Activated CD8-positive, alpha-beta memory T cell treated with anti-CD3 and anti-CD28 coated beads, Interleukin-2, amount 50 U/mL, for 1 hour (primary cell): Measurements from ENCODE around the gene TBX15.

Experiments used
- DNase-seq: peaks from one replicate; pipeline ENCODE4 v3.0.0-alpha.2; 2020; ENCODE audit errors: extremely low read depth

TBX15 gene

DNA sequence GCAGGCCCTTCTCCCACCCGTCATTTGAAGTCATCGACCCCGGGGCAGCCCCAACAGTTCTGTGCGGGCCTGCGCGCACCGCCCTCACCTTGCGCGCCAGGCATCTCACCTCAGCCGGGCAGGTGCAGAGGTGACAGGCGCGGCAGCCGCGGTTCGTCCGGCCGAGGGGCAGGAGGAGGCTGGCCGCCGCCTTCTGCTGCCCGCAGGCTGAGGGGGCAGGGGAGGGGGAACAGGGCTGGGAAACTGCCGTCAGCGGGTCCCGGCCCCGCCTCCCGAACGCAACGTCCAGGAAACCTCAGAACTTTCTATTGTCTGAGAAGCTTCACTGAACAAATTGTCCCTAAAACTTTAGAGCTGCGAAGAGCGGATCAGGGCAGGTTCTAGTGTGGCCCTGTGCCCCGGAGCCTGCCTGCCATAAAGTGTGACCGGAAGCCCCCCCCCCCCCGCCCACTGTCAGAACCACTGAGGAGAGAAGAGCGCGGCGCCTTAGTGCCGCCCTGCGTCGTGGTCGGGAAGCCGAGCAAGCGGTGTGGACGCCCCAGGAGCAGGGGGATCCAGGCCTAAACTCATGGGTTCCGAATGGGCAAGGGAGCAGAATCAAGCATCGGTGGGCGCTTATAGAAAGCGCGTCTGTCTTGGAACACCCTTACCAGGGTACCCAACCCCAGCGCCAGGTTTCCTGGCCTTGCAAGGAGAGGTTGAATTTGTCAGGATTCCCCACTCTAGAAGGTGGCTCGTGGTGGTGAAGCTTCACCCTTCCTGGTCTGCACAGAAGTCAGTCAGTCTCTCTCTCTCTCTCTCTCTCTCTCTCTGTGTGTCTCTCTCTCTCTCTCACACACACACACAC is 13.3 kb upstream of the TBX15 start:
- no peak for DNase-seq

- no peak for DNase-seq
Measured at GRCh38 chr1:119000371-119001180, 12.4 kb upstream of the TBX15 start.

GRCh38 chr1:118999348-119000071 is 11.4 kb upstream of the TBX15 start:
- no peak for DNase-seq

DNA sequence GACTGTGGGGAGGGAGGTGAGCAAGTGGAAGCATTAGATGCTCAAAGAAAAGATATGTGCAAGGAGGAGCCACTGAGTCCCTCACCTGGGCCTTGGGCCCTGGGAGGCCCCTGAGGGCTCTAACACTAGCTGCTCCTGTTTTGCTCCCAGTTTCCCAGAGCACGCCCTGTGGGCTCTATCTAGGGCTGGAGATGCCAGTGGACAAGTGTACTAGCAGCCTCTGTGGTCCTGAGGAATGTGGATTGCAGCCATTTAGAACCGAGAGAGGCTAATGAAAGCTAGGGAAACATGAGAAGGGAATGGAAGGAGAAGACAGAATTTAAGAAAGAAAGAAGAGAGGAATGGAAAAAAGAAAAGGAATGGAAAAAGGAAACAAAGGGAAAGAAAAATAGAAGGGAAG is 10.0 kb upstream of the TBX15 start:
- no peak for DNase-seq

GRCh38 chr1:118997225-118997624 is 9.1 kb upstream of the TBX15 start:
- DNase-seq = no peak

DNA sequence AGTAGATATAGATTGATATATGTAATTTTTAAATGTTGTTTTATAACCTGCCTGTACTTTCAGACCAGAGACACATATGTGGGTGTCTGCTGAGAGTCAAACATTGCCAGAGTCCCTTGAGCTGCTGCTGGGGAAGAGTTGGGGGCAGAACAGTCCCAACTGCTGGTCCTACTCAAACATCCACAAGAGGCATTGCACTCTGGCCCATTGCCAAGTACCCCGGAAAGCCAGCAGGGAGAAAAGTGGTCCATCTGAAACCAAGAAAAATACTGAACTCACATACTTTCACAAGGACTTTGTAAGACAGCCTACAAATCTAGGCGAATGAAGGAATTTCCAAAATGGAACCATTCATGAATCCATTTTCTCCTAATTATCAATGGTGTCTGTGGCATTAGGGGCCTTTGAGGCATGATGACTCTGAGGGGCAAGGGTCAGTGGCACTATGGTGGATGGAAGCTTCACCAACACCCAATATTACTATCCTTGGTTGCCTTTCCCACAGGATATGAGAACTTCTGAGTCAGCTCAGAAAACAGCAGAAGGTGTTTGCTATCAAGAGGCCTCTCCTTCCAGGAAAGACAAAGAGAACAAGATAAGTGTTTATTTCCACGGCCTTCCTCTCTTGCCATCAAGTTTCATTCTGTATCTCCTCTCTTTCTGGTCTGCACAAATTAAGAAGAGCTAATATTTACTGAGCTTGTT is 7.3 kb upstream of the TBX15 start:
- no peak for DNase-seq

DNA sequence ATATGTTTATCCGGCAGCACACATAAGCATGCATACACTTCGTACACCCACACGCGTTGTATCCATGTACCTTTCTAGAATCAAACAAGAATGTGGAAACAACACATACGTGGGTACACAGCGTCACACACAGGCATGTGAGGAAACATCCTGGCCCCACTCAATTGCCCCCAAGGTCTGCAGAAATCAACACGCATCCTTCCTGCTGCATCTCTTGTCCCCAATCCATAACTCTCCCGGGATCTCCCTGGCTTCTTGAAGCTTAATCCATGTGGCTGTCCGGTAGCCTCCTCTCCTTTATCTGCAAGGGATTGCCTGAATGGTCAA is 5.5 kb upstream of the TBX15 start:
- DNase-seq = no peak

DNA sequence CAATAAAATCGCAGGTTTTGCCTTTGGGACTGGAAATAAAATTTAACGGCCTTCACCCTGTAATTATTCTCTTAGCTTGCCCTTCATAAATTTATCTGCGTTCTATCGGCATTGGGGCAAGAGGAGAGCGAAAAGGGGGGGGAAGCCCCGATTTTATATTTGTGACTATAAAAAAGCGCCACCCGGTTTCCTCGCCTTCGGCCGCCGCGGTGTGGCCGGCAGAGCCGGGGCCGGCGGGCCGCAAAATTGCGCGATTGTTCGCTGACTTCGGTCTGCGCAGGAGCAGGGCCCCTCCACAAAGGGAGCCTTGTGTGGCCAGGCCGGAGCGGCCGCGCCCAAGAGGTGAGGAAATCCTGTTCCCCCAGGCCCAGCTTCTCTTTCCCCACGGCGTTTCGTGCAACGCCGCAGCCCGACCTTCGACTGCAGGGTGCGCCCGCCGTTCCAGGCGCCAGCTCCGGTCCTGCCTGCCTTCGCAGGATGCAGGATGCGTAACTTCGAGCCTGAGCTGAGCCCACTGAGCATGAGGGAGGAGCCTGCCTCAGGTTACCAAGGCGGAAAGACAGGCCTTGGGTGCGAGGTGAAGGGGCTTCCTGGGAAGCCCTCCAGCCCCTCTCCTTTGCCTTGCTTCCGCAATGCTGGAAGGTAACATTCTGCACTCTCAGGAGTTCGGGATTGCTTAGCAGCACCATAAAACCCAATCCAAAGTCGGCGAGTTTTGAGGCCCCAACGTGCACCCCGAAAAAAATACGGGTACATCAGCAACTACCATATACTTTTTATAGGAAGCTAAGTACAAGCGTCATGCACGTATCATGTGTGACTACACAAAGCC is 4.9 kb upstream of the TBX15 start:
- DNase-seq = no peak

DNA sequence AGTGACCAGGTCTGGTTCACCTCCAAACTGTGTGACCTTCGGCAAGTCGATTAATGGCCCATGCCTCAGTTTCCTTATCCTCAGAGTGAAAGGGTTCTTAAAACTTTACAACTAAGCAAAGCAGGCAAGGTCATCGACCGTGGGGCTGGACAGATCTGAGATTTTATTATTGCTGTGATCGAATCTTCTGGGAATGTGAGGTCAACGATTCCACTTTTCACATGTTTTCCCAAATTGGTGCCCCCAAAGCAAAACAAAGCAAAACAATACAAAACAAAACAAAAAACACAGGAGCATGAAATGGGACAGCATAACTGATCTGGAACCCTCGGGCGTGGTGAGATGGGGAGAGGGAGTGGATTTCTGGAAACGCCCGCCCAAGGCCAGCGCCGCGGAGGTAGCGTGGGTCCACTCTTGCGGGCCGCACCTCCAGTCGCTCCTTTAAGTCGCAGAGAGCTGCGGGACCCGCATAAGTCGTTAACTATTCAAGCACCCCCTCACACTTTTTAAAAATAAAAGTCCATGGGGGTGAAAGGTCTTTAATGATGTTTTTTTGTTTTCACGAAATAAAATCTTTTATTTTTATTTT is 4.2 kb upstream of the TBX15 start:
- no peak for DNase-seq

- DNase-seq = no peak
Measured at GRCh38 chr1:118991448-118991847, 3.3 kb upstream of the TBX15 start.

DNA sequence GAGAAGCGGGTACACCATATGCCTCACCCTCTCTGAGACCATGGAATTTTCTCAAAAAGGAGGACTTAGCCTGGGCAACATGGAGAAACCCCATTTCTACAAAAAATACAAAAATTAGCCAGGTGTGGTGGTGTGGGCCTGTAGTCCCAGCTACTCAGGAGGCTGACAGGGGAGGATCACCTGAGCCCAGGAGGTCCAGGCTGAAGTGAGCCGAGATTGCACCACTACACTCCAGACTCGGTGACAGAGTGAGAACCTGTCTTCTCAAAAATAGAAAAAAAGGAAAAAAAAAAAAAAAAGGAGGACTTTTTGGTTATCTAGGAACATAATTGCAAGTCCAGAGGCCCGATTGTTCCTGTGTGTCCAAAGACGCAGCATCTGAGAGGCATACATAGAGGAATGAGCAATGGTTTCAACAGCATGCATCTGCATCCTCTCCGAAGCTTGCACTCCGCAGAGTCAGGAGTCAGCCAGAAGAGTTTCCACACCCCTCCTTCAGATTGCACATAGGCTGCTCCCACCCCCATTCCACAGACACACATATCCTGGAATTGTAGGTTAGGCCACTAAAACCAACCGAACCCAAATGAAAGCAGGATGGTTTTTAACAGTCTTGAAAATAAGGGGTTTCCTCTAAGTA is 2.5 kb upstream of the TBX15 start:
- no peak for DNase-seq

DNA sequence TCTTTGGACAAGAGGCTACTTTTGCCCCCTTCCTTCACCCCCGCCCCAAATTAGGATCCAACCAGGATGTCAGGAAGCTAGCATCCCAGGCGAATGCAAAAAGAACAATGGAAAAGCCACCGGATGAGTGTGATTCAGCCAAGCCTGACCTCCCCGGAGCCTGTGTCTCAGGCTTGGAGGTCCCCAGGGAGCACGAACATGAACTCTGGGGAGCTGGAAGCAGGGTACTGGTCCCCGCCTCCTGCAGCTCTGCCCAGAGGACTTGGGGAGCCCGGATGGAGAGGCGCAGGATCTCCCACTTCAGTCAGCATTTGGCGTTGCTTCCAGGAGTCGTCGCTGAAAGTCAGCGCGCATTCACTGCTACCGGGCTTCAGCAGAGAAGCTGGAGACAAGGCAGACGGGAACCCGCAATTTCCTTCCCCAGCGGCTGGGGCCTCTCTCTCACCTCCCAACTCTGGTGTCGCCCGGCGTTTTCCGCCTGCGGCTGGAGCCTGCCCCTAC is 1.8 kb upstream of the TBX15 start:
- DNase-seq = no peak

GRCh38 chr1:118989006-118989815 is 1.1 kb upstream of the TBX15 start:
- DNase-seq = no peak

DNA sequence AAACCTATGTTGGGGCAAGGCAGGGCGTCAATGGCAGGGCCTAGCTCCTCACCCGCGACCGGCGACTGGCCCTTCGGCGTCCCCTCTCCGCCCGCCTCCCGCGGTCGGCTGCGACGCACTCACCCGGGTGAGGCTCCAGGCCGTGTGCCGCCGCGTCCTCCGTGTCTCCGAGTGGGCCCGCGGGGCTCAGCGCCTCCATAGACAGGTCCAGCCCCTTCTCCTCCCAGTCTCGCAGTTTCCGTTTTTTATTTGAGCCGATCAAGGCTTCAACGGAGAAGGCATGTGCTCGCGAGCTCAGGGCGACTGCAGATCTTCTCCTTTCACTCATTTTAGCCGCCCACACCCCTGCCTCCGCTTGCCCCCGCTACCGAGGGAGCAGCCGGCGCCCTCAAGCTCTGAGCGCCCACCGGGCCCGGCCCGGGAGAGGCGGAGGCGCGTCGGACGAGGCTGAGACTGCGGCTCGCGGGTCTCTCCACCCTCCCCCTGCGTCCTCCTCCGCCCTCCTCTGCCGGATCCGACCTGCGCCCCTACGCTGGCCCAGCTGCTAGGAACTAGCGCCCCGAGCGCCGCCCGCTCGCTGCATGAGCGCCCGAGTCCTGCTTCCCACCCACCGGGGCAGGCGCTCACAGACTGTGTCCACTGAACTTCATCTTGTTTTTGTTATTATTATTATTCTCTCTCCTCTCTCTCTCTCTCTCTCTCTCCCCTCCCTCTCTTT is 516 bp downstream of the TBX15 start:
- DNase-seq = no peak

GRCh38 chr1:118986555-118987467 is 1.3 kb downstream of the TBX15 start:
- no peak for DNase-seq

DNA sequence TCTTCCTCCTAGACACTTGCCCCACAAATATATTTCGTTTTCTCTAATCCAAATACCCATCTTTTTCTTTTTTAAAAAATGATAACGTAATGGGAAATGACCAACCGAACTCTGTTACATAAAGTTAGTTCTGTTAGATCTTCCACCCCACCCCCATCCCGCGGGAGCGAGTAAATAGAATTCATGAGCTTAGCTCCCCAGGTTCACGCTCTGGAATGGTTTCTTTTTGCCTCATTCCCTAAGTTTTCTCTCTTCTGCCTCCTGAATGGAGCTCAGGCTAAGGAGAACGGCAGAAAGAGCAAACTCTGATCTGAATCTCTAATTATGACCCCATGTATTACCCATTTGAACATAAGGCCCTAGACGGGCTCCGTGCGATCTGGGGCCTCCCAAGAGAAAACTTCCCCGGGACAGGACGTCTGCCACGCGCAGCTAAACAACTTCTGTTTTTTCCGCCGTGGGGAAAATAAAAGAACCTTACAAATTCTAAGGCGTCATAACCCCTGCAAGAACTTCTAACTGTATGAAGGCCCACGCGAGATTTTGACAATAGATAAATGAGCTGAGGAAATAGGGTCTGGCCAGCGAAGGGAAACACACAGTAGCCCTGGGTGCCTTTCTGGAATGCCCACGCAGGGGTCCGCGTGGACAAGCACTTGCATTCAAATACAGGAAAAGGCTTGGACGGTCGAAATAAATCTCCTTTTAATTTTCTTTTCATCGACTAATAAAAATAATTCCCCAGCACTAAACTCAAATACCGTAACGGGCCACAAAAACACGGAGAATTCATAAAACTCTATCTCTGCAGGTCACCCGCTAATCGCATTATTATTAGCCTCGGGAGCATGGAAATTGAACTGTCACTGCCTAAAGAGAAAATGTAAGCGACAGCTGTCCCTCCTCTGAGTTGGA is 2.2 kb downstream of the TBX15 start:
- DNase-seq = no peak
